Measurements from ENCODE around the gene TMPRSS9.

The TMPRSS9 gene

GRCh38 chr19:2330255-2330631 is 29.8 kb upstream of the TMPRSS9 start:
- no peak for DNase-seq

GRCh38 chr19:2330632-2331284 is 29.3 kb upstream of the TMPRSS9 start:
- DNase-seq: no peak

GRCh38 chr19:2331601-2332246 is 28.3 kb upstream of the TMPRSS9 start:
- DNase-seq: no peak

- no peak for DNase-seq
These were observed 27.6 kb upstream of the TMPRSS9 start for GRCh38 chr19:2332341-2333026.

- DNase-seq: peak; percentile 33
These were observed 26.8 kb upstream of the TMPRSS9 start for GRCh38 chr19:2333027-2333806.

GRCh38 chr19:2333807-2334211 is 26.3 kb upstream of the TMPRSS9 start:
- peak; percentile 13 for DNase-seq

GRCh38 chr19:2334426-2334825 is 25.6 kb upstream of the TMPRSS9 start:
- DNase-seq: no peak

GRCh38 chr19:2334986-2335846 is 24.8 kb upstream of the TMPRSS9 start:
- no peak for DNase-seq

- DNase-seq: no peak
These were observed 24.2 kb upstream of the TMPRSS9 start for GRCh38 chr19:2335848-2336247.

GRCh38 chr19:2336528-2337328 is 23.3 kb upstream of the TMPRSS9 start:
- no peak for DNase-seq

GRCh38 chr19:2337329-2337707 is 22.7 kb upstream of the TMPRSS9 start:
- no peak for DNase-seq

- no peak for DNase-seq
These were observed 21.9 kb upstream of the TMPRSS9 start for GRCh38 chr19:2338055-2338615.

- no peak for DNase-seq
These were observed 21.1 kb upstream of the TMPRSS9 start for GRCh38 chr19:2338751-2339643.

- DNase-seq: no peak
These were observed 20.3 kb upstream of the TMPRSS9 start for GRCh38 chr19:2339644-2340310.

GRCh38 chr19:2340496-2341243 is 19.4 kb upstream of the TMPRSS9 start:
- no peak for DNase-seq

GRCh38 chr19:2341244-2341751 is 18.8 kb upstream of the TMPRSS9 start:
- no peak for DNase-seq

GRCh38 chr19:2341982-2342381 is 18.1 kb upstream of the TMPRSS9 start:
- no peak for DNase-seq

GRCh38 chr19:2342656-2343288 is 17.3 kb upstream of the TMPRSS9 start:
- DNase-seq: no peak
